Inflammatory macrophage treated with lipopolysaccharide for 4 hours (primary cell): ENCODE measurements around the gene ARID1B.
A peak's percentile ranks its signal among the peaks of the same experiment; 100 is the strongest.
"Not testable (repeated sequence)": the region's sequence is repeated elsewhere in the genome, so short reads cannot be mapped to it uniquely, and the experiment has no call there.

Source experiments
- DNase-seq: peaks from one replicate; pipeline ENCODE4 v3.0.0-alpha.2; 2020

Gene ARID1B

DNA sequence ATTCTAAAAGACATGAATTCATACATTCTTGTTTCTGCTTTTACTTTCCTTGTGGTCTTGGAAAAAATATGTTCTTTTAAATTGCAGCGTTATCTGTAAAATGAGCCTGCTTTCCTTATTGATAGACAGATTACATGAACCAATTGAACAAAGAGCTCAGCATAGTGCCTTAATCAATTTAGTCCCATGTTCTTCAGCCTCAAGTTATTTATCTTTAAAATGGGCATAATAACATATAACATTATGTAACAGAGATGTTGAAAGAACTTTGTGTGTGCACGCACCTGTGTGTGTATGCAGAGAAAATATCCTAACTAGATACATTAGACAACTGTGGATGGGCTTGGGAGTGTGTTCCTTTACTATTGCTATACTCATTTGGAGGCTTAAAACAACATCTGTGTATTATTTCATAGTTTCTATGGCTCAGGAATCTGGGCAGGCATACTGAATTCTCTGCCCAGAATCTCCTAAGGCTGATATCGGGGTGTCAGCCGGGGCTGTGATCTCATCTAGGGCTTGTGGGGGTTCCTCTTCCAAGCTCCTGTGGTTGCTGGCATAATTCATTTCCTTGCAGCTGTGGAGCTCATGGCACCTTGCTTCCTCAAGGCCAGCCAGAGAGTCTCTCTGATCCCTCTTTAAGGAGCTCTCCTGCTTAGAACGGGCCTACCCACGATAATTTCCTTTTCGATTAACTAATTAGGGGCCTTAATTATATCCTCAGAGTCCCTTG, 194.1 kb downstream of the ARID1B start:
- DNase-seq: no peak

DNA sequence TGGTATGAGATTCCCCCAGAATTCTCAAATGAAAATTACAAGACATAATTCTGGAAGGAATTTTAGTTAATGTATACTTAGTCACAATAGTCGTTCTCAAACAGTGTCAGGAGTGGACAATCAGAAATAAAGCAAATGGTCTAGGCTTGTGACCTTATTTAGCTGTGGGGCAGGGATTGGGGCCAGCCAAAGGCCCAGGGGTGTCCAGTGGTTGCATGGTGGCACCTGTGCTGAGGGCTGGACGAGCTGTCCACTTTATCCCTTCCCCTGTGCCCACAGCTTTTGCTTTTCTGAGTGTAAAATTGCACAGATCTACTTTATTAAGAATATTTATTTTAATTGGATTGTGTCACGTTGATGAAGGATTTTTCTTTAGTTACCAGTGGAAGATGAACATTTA, 195.0 kb downstream of the ARID1B start:
- no peak for DNase-seq

DNA sequence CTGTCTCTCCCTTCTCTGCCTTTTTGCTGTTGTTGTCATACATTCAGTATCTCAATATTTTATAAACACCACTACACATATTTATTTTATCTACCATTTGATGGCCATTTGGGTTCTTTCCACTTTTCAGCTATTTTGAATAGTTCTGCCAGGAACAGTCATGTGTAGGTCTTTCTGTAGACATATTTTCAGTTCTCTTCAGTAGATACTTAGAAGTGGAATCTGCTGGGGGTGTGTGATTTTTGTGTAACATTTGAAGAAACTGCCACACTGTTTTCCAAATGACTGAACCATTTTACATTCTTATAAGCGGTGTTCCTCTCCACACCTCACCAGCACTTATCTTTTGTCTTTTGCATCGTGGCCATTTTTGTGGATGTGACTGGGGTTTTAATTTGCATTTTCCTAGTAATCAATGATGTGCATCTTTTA, 197.7 kb downstream of the ARID1B start:
- no peak for DNase-seq

DNA sequence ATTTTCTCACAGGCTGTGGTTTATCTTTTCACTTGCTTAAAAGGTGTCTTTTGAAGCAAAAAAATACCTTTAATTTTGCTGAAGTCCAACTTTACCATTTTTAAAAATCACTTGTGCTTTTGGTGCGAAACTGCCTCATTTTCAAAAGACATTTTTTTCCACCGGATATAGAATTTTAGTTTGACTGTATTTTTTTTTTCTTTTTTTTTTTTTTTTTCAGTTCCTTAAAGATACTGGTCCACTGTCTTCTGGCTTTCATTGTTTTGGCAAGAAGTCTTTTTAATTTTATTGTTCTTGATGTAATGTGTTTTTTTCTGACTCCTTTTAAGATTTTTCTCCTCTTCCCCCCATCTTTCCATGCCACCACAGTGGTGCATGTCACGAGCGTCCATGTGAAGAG, 198.2 kb downstream of the ARID1B start:
- DNase-seq: no peak

DNA sequence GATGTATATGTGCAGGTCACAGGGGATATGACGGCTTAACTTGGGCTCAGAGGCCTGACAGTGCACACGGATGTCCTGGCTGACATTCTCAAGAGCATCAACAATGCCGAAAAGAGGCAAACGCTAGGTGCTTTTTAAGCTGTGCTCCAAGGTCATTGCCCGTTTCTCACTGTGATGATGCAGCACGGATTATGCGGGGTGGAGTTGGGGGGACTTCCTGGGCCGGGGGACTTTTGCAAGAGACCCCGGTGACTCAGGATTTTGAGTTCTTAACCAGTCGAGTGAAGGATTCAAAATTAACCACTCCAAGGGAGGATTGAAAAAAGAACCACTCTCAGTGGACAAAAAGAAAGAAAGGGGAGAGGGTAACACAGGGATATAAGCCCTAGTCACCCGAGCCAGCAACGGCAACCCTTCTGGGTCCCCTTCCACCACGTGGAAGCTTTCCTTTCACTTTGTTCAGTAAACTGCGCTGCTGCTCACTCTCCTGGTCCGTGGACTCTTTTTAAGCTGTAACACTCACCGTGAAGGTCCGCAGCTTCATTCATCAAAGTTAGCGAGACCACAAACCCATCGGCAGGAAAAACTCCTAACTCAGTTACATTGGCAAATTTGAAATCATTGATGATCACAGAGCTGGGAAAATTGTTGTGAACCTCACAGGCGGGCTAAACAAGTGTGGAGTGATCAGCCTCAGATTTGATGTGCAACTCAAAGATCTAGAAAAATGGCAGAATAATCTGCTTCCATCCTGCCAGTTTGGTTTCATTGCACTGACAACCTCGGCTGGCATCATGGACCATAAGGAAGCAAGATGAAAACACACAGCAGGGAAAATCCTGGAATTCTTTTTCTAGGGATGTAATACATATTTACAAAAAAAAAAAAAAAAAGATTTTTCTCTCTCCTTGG, 199.3 kb downstream of the ARID1B start:
- DNase-seq: no peak

- no peak for DNase-seq
These were observed 200.5 kb downstream of the ARID1B start for GRCh38 chr6:156977527-156978291.

GRCh38 chr6:156978948-156979347, 201.8 kb downstream of the ARID1B start:
- DNase-seq: no peak

DNA sequence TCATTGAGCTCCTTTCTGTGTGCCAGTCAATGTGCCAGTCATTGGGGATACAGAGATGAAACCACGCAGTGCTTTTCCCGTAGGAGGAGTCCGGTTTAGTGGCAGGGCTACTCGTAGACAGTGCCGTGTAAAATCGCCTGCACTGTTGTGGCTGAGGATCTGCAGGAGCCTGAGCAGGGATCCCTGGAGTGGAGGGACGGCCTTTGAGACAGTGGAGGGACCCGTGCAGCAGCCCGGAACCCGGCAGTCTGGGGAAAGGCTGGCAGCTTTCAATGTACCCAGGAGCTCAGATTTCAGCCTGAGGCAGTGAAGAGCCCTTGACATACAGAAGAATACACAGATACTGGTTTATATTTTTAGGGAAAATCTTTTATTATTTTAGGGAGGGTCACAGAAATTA, 203.3 kb downstream of the ARID1B start:
- DNase-seq: no peak

- DNase-seq: no peak
These were observed 203.8 kb downstream of the ARID1B start for GRCh38 chr6:156980948-156981347.

DNA sequence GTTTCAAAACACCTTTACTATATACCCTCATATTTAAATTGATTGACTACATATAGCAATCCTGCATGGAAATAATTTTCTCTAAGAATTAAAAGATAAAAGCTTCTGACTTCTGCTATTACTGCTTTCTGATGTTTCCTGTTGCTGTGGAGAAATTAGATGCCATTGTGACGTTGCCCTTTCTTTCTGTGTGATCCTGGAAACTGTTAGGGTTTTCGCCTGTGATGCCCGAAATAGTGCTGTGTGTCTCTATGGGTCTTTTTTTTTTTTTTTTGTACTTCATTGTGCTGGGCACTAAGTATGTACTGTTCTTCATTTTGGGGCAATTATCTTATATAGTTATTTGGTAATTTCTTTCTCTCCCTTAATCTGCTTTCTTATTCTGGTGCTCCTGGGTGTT, 205.0 kb downstream of the ARID1B start:
- no peak for DNase-seq

DNA sequence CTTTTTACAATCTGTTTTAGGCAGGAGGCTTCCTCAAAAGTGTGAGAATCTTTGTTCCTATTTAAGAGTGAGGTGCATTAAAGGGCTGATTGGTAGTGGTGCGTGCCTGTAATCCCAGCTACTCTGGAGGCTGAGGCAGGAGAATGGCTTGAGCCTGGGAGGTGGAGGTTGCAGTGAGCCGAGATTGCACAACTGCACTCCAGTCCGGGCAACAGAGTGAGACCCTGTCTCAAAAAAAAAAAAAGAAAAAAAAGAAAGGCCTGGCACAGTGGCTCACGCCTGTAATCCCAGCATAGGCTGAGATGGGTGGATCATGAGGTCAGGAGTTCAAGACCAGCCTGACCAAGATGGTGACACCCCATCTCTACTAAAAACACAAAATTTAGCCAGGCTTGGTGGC, 205.7 kb downstream of the ARID1B start:
- not testable (repeated sequence) for DNase-seq

- peak; percentile 60 for DNase-seq
These were observed 207.1 kb downstream of the ARID1B start for GRCh38 chr6:156984178-156984738.

- no peak for DNase-seq
These were observed 208.1 kb downstream of the ARID1B start for GRCh38 chr6:156985309-156985708.

GRCh38 chr6:156988276-156989158, 211.3 kb downstream of the ARID1B start:
- DNase-seq: peak; percentile 24

- DNase-seq: no peak
These were observed 212.1 kb downstream of the ARID1B start for GRCh38 chr6:156989159-156989806.

- no peak for DNase-seq
These were observed 215.0 kb downstream of the ARID1B start for GRCh38 chr6:156992020-156992804.

GRCh38 chr6:156993713-156994112, 216.5 kb downstream of the ARID1B start:
- DNase-seq: no peak

DNA sequence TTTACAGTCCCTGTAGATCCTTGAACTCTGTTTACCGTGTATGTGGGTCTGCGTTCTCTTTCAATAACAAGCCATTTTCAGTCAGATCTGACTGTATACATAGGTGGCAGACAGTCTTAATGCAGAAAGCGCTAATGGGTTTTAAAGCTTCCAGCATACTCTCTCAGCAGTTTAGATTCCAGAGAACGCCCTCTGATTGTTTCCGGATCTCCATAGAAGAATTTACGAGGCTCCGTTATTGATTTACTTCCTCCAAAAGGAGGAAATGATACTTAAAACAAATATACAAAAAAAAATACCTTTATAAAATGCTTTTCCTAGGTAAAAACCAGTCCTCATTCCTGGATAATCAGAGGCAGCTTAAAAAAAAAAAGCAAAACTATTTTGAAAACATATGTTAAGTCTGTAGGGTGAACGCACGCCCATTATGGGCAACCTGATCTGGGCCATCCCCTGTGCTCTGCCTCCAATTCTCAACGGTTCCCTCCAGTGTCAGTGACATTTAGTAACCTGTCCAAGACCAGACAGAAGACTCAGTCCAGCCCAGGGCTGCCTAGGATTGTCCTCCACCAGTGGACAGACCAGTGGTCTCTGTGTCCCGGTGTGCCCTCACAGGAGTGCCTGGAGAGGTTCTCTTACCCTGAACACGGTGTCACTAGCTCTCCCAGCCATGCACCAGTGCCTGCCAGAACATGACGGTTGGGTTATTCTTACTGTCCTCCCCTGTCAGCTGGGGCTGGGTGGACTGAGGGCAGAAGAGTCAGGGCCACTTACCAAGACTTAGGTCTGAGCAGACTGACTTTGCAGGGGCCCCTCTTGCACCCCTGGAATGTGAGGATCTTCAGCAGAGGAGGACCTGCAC, 217.3 kb downstream of the ARID1B start:
- no peak for DNase-seq

DNA sequence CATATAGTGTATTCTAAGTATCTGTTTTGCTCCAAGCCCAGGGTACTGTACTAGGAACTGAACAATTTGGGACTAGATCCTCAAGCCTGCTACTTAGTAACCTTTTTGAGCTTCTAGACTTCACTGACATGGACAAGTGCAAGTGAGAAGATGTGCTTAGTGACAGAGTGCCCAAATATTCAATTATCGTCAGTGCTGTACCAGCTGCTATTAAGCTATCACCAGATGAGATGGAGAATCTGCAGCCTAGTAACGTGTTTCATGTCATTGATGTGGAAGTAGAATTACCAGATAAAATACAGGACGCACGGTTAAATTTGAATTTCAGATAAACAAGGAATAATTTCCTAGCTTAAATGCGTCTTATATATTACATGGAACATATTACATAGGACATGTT, 218.3 kb downstream of the ARID1B start:
- DNase-seq: no peak

GRCh38 chr6:156996265-156996664, 219.1 kb downstream of the ARID1B start:
- DNase-seq: no peak
